ENCODE measurements around the gene DLK1. TPM values are rescaled to one million over a fixed set of nuclear protein-coding genes. Genes with fewer than 3 reads are reported as not detected.

DLK1 gene
- total RNA-seq, 2 donors from 2014 or later = 26.2 to 33.0 TPM

DNA sequence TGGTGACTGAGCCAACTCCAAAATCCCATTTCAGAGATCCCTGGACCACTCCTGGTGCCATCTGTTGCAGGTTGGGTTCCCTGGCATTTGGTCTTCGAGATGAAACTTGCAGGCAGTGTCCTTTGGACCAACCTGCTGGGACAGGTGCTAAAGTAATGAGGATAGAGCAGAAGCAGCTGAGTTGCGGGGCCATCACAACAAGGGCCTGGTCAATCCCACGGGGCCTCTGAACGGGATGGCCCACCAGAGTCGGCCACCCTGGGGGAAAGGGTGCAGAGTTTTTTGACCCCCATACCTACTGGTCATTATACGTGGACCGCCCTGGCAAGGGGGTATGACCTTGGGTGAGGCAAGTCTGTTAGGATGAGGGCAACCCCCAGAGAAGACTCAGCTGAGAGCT, 39.3 kb downstream of the DLK1 start:
- intact Hi-C loops (cut with DNase I) = no loop called here
- 85 to 92% methylated on average over 6 to 7 of the region's 7 CpGs for WGBS, 2 donors
- no peak overlapping the region for H3K27ac ChIP-seq
- DNase-seq (no peak), ATAC-seq (no peak)
- no peaks in the 10 kb centered on the region for H3K27me3 ChIP-seq
- H3K4me3 ChIP-seq = no peak overlapping the region
- TF ChIP-seq, protein P1, sequence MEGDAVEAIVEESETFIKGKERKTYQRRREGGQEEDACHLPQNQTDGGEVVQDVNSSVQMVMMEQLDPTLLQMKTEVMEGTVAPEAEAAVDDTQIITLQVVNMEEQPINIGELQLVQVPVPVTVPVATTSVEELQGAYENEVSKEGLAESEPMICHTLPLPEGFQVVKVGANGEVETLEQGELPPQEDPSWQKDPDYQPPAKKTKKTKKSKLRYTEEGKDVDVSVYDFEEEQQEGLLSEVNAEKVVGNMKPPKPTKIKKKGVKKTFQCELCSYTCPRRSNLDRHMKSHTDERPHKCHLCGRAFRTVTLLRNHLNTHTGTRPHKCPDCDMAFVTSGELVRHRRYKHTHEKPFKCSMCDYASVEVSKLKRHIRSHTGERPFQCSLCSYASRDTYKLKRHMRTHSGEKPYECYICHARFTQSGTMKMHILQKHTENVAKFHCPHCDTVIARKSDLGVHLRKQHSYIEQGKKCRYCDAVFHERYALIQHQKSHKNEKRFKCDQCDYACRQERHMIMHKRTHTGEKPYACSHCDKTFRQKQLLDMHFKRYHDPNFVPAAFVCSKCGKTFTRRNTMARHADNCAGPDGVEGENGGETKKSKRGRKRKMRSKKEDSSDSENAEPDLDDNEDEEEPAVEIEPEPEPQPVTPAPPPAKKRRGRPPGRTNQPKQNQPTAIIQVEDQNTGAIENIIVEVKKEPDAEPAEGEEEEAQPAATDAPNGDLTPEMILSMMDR (IDR thresholded peaks at IDR 0.05) = no peak
- TF ChIP-seq POLR2A (IDR thresholded peaks at IDR 0.05) = no peak
- no peaks in the 10 kb centered on the region for H3K36me3 ChIP-seq (replicated peaks in 1 of 2; ENCODE audit: insufficient read depth in 1 of 2, low read depth in 2 of 2)
- H3K4me1 ChIP-seq = no peaks in the 10 kb centered on the region
- no peaks in the 10 kb centered on the region for H3K9me3 ChIP-seq

- TF ChIP-seq, protein P1 (IDR thresholded peaks at IDR 0.05) = no peak
- TF ChIP-seq POLR2A (IDR thresholded peaks at IDR 0.05) = no peak
- DNase-seq (no peak), ATAC-seq (no peak)
- H3K36me3 ChIP-seq (replicated peaks in 1 of 2; ENCODE audit: insufficient read depth in 1 of 2, low read depth in 2 of 2) = no peaks in the 10 kb centered on the region
- no peak overlapping the region for H3K4me3 ChIP-seq
- H3K4me1 ChIP-seq = no peaks in the 10 kb centered on the region
- no peaks in the 10 kb centered on the region for H3K9me3 ChIP-seq
- intact Hi-C loops (cut with DNase I) = no loop called here
- no peaks in the 10 kb centered on the region for H3K27me3 ChIP-seq
- 68 to 73% methylated on average over 15 of the region's 15 CpGs for WGBS, 2 donors
- no peak overlapping the region for H3K27ac ChIP-seq
These were observed 40.5 kb downstream of the DLK1 start for GRCh38 chr14:100767003-100767787.

GRCh38 chr14:100767788-100768536, 41.3 kb downstream of the DLK1 start:
- Histone ChIP-seq H3K36me3 (replicated peaks in 1 of 2; ENCODE audit: insufficient read depth in 1 of 2, low read depth in 2 of 2) (no peaks in the 10 kb centered on the region), H3K27me3 (no peaks in the 10 kb centered on the region), H3K27ac (no peak overlapping the region), H3K9me3 (no peaks in the 10 kb centered on the region), H3K4me1 (no peaks in the 10 kb centered on the region), H3K4me3 (no peak overlapping the region)
- 70 to 71% methylated on average over 12 to 14 of the region's 14 CpGs for WGBS, 2 donors
- ATAC-seq (no peak), DNase-seq (no peak)
- intact Hi-C loops (cut with DNase I) = no loop called here
- TF ChIP-seq, protein P1 (IDR thresholded peaks at IDR 0.05) = no peak
- no peak for TF ChIP-seq POLR2A (IDR thresholded peaks at IDR 0.05)

GRCh38 chr14:100769035-100769939, 42.6 kb downstream of the DLK1 start:
- TF ChIP-seq, protein P1 (IDR thresholded peaks at IDR 0.05) = no peak
- TF ChIP-seq POLR2A (IDR thresholded peaks at IDR 0.05) = no peak
- Histone ChIP-seq H3K4me3 (no peak overlapping the region), H3K27me3 (no peaks in the 10 kb centered on the region), H3K36me3 (replicated peaks in 1 of 2; ENCODE audit: insufficient read depth in 1 of 2, low read depth in 2 of 2) (no peaks in the 10 kb centered on the region), H3K9me3 (no peaks in the 10 kb centered on the region), H3K4me1 (no peaks in the 10 kb centered on the region), H3K27ac (no peak overlapping the region)
- DNase-seq = no peak
- 69 to 74% methylated on average over 27 to 32 of the region's 32 CpGs for WGBS, 2 donors
- ATAC-seq = no peak
- intact Hi-C loops (cut with DNase I) = no loop called here

All from body of pancreas (tissue), 4 donors.